ENCODE data around the gene MYH9.
"Not testable (repeated sequence)": the region's sequence is repeated elsewhere in the genome, so short reads cannot be mapped to it uniquely, and the experiment has no call there.

The MYH9 gene

GRCh38 chr22:36306227-36306626 lies 81.5 kb downstream of the MYH9 start:
- no peak for DNase-seq

DNA sequence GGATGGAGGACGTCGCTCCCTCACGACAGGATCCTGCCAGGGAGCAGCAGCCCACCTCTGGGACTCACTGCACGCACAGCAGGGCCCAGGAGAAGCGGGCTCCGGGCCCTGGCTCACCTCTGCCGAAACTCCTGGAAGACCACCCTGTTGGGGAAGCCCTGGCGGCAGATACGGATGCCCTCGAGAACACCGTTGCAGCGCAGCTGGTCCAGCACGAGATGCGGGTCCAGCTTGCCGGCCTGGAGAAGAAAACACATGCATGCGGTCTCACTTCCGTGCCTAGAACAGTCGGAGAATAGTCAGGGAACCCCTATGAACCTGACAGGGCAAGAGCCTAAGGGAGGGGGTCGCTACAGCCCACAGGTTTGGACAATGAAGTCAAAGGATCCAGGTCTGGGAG lies 82.0 kb downstream of the MYH9 start:
- DNase-seq: no peak

DNA sequence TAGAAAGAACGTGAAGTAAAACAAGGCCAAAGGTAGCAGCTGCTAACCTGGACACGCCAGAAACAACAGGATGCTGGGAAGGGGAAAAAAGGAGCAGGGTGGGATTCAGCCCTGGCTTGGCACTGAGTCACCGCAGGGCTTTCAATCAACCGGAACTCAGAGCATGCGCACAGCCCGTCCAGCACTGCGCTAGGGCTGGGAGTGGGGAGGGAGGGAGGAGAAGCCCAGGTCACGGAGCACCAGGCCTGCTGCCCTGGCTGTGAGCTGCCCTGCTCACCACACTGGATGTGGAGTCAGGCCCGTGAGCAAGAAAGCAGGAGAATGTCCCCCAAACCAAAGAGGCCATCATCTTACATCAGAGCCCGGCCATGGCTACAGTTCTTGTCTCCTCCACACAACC lies 83.3 kb downstream of the MYH9 start:
- DNase-seq: no peak

GRCh38 chr22:36303874-36304273 lies 83.9 kb downstream of the MYH9 start:
- DNase-seq: no peak

DNA sequence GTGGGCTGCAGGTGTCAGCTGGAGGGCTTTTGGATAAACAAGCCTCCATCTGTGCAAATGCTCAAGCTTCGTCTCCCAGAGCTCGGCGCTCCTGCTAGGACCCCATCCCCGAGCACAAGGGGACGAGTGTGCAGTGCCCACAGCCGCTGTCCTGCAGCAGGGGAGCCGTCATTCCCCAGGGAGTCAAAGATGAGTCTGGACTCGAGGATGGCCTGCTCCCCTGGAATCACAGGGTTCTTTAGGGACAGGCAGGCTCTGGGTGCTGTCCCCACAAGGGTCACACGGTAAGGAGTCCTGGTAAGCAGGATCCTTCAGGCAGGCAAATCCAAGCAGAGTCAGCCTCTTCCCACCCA lies 84.7 kb downstream of the MYH9 start:
- no peak for DNase-seq

GRCh38 chr22:36302439-36303114 lies 85.2 kb downstream of the MYH9 start:
- DNase-seq: no peak

- peak; percentile 71 for DNase-seq
These were observed 85.9 kb downstream of the MYH9 start for GRCh38 chr22:36301851-36302250.

- peak; percentile 57 for DNase-seq
These were observed 86.4 kb downstream of the MYH9 start for GRCh38 chr22:36301384-36301828.

DNA sequence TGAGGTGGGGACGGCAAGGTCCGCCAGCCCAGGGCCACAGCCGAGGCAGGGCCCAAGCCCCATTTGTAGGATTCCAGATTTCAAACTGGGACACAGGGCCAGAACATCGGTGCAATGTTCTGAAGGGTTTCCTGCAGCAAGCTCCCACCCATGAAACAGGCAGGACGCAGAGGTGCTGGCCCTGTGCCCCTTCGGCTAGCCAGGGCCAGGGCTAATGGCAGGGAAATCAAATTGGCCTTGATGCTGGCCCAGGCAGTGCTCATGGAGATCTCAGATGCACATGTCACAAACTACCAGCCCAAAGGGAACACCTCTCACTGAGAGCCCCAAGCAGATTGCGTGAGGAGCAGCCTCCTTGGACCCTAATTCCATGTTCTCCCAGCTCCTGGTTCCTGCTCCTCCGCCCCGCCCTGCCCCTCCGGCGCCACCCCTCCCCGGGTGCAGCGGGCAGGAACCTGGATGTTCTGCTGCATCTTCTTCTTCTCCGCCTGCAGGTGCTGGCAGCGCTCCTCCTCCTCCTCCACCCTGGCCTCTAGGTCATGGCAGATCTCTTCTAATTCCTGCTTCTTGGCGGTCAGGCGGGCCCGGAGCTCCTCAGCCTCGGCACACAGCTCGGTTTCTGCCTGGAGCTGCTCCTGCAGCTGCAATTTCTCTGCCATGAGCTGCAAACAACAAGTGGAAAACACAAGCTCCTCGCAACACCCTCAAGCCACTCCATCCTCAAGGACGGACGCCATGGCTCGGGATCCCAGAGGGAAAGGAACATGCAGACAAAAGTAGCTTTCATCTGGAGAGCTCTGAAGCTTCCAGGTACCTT lies 87.2 kb downstream of the MYH9 start:
- no peak for DNase-seq

DNA sequence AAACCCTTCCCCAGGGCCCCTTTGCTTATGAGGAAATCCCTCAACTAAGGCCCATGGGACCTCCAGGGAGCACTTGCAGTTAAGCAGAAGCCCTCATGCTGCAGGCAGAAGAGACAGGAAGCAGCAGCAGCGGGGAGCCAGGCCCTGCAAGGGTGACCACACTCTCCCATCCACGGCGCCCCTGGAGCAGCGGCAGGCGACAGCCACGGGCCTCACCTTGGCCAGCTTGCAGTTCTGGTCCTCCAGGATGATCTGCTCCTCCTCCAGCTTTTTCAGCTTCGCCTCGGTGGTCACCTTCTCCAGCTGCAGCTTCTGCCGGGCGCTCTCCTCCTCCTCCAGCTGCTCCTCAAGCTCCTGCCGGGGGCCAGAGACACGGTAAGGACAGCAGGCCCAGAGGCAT lies 87.9 kb downstream of the MYH9 start:
- no peak for DNase-seq

DNA sequence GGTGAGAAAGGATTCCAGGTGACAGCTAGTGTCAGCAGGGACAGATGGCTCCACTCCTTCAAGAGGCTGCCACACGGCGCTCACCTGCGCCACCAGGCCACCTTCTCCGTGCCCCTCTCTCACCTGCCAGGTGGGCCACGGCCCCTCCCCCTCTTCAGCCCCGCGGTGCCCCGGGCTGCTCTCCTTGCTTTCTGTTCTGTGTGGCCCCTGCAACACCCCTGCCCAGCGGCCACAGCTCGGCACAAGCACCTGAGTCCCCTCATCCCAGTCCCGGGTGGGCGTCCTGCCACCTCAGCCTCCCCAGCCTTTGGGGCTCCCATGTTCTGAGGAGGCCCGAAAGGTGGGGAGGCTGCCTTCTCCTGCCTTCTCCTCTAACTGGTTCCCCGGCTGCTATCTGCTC lies 88.5 kb downstream of the MYH9 start:
- DNase-seq: no peak

DNA sequence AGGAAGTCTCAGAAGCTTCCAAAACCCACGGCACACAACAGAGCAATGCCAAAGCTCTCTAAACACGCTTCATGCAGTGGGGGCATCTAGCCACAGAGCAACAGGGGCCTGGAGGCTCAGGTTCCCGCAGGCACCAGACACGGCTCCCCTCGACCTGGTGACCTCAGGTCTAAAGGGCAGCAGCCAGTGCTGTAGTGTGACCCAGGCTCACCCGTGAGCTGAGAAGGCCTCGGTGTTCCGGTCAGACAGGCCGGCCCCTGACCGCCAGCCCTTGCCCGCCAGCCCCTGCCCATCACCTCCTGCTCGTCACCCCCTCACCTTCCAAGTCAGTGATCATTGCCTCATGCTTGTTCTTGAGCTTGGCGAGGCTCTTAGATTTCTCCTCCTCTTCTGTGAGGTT lies 89.2 kb downstream of the MYH9 start:
- DNase-seq: no peak

GRCh38 chr22:36298118-36298517 lies 89.6 kb downstream of the MYH9 start:
- no peak for DNase-seq

GRCh38 chr22:36297568-36297967 lies 90.2 kb downstream of the MYH9 start:
- no peak for DNase-seq

- DNase-seq: no peak
These were observed 91.1 kb downstream of the MYH9 start for GRCh38 chr22:36296690-36297089.

DNA sequence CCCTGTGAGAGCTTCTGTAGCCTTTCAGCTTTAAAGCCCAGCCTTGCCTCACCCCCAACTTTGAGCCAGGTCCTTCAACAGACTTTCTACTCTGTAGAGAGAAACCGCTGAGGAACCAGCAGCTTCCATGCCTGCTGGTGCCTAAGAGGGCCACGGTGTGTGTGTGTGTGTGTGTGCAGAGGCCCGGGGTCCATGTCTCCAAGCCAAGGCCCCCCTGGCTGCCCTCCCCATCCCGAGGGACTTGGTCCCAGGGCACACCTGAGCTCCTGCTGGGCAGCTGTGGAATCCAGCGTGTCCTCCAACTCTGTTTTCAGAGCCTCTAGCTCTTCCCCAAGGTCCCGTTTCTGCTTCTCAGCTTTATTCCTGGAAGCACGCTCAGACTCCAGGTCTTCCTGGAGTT lies 92.5 kb downstream of the MYH9 start:
- DNase-seq: no peak

- DNase-seq: no peak
These were observed 93.0 kb downstream of the MYH9 start for GRCh38 chr22:36294801-36295200.

DNA sequence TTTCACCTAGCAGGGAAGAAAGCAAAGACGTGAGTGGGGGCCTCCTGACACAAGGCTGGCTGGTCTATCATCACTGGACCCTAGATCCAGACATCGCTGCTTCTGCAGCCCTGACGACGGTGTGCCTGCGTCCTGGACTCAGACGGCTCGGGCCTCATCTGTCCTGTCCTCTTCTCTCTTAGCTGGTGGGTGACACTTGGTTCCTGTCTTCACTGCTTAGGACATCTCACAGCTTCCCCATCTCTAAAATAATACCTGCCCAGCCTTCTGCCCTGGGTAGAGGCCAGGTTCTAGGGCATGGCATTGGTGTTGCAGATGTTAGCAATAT lies 93.5 kb downstream of the MYH9 start:
- no peak for DNase-seq

- DNase-seq: no peak
These were observed 94.0 kb downstream of the MYH9 start for GRCh38 chr22:36293606-36294292.

GRCh38 chr22:36292823-36293530 lies 94.8 kb downstream of the MYH9 start:
- no peak for DNase-seq

DNA sequence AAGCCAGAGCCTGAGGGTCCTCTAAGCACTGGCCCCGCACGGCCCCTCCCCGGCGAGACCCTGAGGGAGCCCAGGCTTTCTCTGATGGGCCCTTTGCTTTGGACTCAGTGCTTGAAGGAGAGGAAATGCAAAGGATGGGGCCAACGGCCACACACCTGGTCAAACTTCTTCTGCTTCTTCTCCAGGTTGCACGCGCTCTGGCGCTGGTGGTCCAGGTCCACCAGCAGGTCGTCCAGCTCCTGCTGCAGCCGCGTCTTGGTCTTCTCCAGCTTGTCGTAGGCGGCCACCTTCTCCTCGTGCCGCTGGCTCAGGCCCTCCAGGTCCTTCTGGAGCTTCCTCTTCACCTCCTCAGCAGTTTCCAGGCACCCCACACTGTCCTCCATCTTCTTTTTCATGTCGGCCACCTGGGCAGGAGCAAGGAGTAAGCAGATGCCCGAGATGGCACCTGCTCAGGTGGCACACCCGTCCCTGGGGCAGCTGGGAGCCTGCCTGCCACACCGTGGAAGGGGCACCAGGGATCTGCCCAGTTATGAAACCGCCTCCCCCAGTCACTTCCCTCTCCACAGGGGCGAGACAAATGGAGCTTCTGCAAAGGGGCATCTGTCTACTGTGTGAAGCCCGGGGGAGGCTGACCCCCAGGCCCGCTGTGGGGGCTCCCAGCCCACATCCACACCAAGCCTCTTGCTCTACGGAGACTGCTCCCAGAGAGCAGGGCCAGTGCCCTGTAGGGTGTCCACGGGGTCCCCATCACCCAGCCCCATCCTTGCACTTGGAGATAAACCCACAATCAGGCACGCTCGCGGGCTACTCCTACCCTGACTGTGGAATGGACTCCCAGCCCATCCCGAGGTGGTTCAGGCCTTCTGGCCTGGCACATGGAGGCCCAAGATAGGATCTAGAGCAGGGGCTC lies 95.7 kb downstream of the MYH9 start:
- no peak for DNase-seq

- DNase-seq: not testable (repeated sequence)
These were observed 97.2 kb downstream of the MYH9 start for GRCh38 chr22:36290391-36291075.
